GM19193 (cell line): ENCODE measurements around the gene NDFIP1.

Source experiments
- POLR2A ChIP-seq: IDR thresholded peaks from 4 replicates; pipeline ENCODE4 v1.6.1; 2011; ENCODE audit not compliant: insufficient read depth, insufficient read length; ENCODE audit errors: extremely low read depth

Gene NDFIP1

GRCh38 chr5:142082182-142082781, 26.3 kb upstream of the NDFIP1 start:
- TF ChIP-seq POLR2A = no peak

GRCh38 chr5:142086229-142086628, 22.4 kb upstream of the NDFIP1 start:
- no peak for TF ChIP-seq POLR2A

GRCh38 chr5:142086679-142087078, 21.9 kb upstream of the NDFIP1 start:
- TF ChIP-seq POLR2A = no peak

- no peak for TF ChIP-seq POLR2A
Measured at GRCh38 chr5:142087920-142088679, 20.5 kb upstream of the NDFIP1 start.

- TF ChIP-seq POLR2A = no peak
Measured at GRCh38 chr5:142091012-142091411, 17.6 kb upstream of the NDFIP1 start.

- TF ChIP-seq POLR2A = no peak
Measured at GRCh38 chr5:142091922-142092321, 16.7 kb upstream of the NDFIP1 start.

GRCh38 chr5:142095035-142095434, 13.5 kb upstream of the NDFIP1 start:
- no peak for TF ChIP-seq POLR2A

GRCh38 chr5:142095651-142096330, 12.8 kb upstream of the NDFIP1 start:
- TF ChIP-seq POLR2A = no peak

GRCh38 chr5:142096382-142096781, 12.2 kb upstream of the NDFIP1 start:
- TF ChIP-seq POLR2A = no peak

GRCh38 chr5:142097681-142098080, 10.9 kb upstream of the NDFIP1 start:
- TF ChIP-seq POLR2A = no peak

GRCh38 chr5:142098275-142098674, 10.3 kb upstream of the NDFIP1 start:
- no peak for TF ChIP-seq POLR2A

- no peak for TF ChIP-seq POLR2A
Measured at GRCh38 chr5:142098931-142099330, 9.6 kb upstream of the NDFIP1 start.

- TF ChIP-seq POLR2A = no peak
Measured at GRCh38 chr5:142100307-142100706, 8.3 kb upstream of the NDFIP1 start.

GRCh38 chr5:142102980-142103740, 5.4 kb upstream of the NDFIP1 start:
- TF ChIP-seq POLR2A = no peak

- TF ChIP-seq POLR2A = no peak
Measured at GRCh38 chr5:142104491-142104890, 4.1 kb upstream of the NDFIP1 start.
